ENCODE results near the gene DESI1. TPM values are rescaled to one million over a fixed set of nuclear protein-coding genes. Genes with fewer than 3 reads are reported as not detected.
A peak's percentile ranks its signal among the peaks of the same experiment; 100 is the strongest.

The DESI1 gene
- total and polyA plus RNA-seq, 2 donors (not counting 1 experiment from before 2014, with no cell fraction given), result 17.3 to 26.3 TPM

- H3K79me2 ChIP-seq (ENCODE audit: control insufficient read depth, insufficient read depth, low read length), result no peaks in the 10 kb centered on the region
- WGBS (ENCODE audit: insufficient coverage), result 81% methylated on average over 9 of the region's 9 CpGs
- ATAC-seq (ENCODE audit: low read depth) (peak; percentile 41), DNase-seq (peak; percentile 33)
- Mint-ChIP-seq H3K27ac (no peak overlapping the region), H3K9me3 (ENCODE audit: insufficient read depth) (no peaks in the 10 kb centered on the region), H3K4me1 (no peaks in the 10 kb centered on the region), H3K27me3 (no peaks in the 10 kb centered on the region), H3K4me3 (no peak overlapping the region)
- H3K9ac ChIP-seq (ENCODE audit: low read length), result no peak overlapping the region
- no peaks in the 10 kb centered on the region for H3K27me3 ChIP-seq (replicated peaks in 1 of 4; ENCODE audit: control extremely low read depth in 1 of 4, control insufficient read depth in 3 of 4, insufficient read depth in 4 of 4, low read length in 3 of 4)
- H3K4me3 ChIP-seq (ENCODE audit: control extremely low read depth in 1 of 5, extremely low read depth in 1 of 5, insufficient read depth in 1 of 5, low read depth in 2 of 5, low read length in 4 of 5), result no peak overlapping the region
- peaks cover 0 to 14% of the 10 kb centered on the region in 2 experiments for H3K36me3 ChIP-seq (replicated peaks in 1 of 2; ENCODE audit: control extremely low read depth in 1 of 2, control insufficient read depth in 1 of 2, extremely low read depth in 1 of 2, insufficient read depth in 2 of 2, low read length in 1 of 2)
- H3K4me1 ChIP-seq (ENCODE audit: control insufficient read depth in 2 of 2, insufficient read depth in 2 of 2, low read length in 2 of 2), result no peaks in the 10 kb centered on the region
- H3K9me3 ChIP-seq (ENCODE audit: control extremely low read depth in 1 of 3, control insufficient read depth in 2 of 3, insufficient read depth in 1 of 3, low read length in 2 of 3), result no peaks in the 10 kb centered on the region
- intact Hi-C loops (cut with micrococcal nuclease), result no loop called here
- ChIA-PET CTCF (interaction anchor here (1.1 to 1.3 kb wide), 2 partner anchors 43 to 173 kb away, joined by 3 to 4 read pairs; no protein-coding TSS in a partner anchor), POLR2A (interaction anchor here (0.6 kb wide), 1 partner anchor 16 kb away, joined by 3 read pairs; no protein-coding TSS in a partner anchor)
- no peak overlapping the region for H3K27ac ChIP-seq (ENCODE audit: low read length in 2 of 2)
- no peak for TF ChIP-seq CTCF (IDR thresholded peaks at IDR 0.05)
- TF ChIP-seq EZH2 (IDR thresholded peaks at IDR 0.05; ENCODE audit: borderline replicate concordance, insufficient read depth, low read depth, low read length, poor library complexity, severe bottlenecking), result no peak
- H4K20me1 ChIP-seq (ENCODE audit: control insufficient read depth, insufficient read depth, low read length, poor library complexity, severe bottlenecking), result no peaks in the 10 kb centered on the region
- no peak overlapping the region for H2AFZ ChIP-seq (ENCODE audit: insufficient read depth, low read depth, low read length, poor library complexity, severe bottlenecking)
- no peak overlapping the region for H3K4me2 ChIP-seq (replicated peaks; ENCODE audit: low read depth, low read length, poor library complexity, severe bottlenecking)
Measured at GRCh38 chr22:41576877-41577276, 44.0 kb downstream of the DESI1 start.

DNA sequence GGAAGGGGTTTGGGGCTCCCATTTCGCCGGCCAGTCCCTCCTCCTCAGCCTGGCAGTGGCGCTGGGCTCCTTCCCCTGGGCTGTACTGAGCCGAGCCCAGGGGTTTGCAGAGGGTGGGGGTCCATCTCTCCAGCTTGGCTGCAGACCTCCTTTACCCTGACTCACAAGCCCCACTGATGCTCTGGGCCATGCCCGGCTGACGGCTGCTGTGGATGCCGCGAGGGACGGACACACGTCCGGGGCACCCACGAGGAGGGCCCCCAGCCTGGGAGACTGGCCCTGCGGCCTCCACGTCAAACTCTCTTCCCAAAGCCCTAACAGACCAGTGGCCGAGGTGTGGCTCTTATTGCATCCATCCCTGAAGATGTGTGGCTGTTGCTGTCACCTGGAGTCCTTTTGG lies 45.3 kb downstream of the DESI1 start:
- intact Hi-C loops (cut with micrococcal nuclease), result no loop called here
- no peak overlapping the region for H3K4me3 Mint-ChIP-seq
- H2AFZ ChIP-seq (ENCODE audit: insufficient read depth, low read depth, low read length, poor library complexity, severe bottlenecking), result no peak overlapping the region
- H3K27ac ChIP-seq (ENCODE audit: low read length in 2 of 2), result no peak overlapping the region
- no peaks in the 10 kb centered on the region for H3K27me3 Mint-ChIP-seq
- TF ChIP-seq CTCF (IDR thresholded peaks at IDR 0.05) (no peak), EZH2 (IDR thresholded peaks at IDR 0.05; ENCODE audit: borderline replicate concordance, insufficient read depth, low read depth, low read length, poor library complexity, severe bottlenecking) (no peak)
- H3K9me3 Mint-ChIP-seq (ENCODE audit: insufficient read depth), result no peaks in the 10 kb centered on the region
- H3K4me1 Mint-ChIP-seq, result no peaks in the 10 kb centered on the region
- H3K9me3 ChIP-seq (ENCODE audit: control extremely low read depth in 1 of 3, control insufficient read depth in 2 of 3, insufficient read depth in 1 of 3, low read length in 2 of 3), result no peaks in the 10 kb centered on the region
- no peaks in the 10 kb centered on the region for H3K79me2 ChIP-seq (ENCODE audit: control insufficient read depth, insufficient read depth, low read length)
- no peaks in the 10 kb centered on the region for H3K4me1 ChIP-seq (ENCODE audit: control insufficient read depth in 2 of 2, insufficient read depth in 2 of 2, low read length in 2 of 2)
- no peak overlapping the region for H3K4me2 ChIP-seq (replicated peaks; ENCODE audit: low read depth, low read length, poor library complexity, severe bottlenecking)
- ChIA-PET CTCF (no interaction called here), POLR2A (no interaction called here)
- H3K4me3 ChIP-seq (ENCODE audit: control extremely low read depth in 1 of 5, extremely low read depth in 1 of 5, insufficient read depth in 1 of 5, low read depth in 2 of 5, low read length in 4 of 5), result no peak overlapping the region
- H3K27me3 ChIP-seq (replicated peaks in 1 of 4; ENCODE audit: control extremely low read depth in 1 of 4, control insufficient read depth in 3 of 4, insufficient read depth in 4 of 4, low read length in 3 of 4), result no peaks in the 10 kb centered on the region
- H3K27ac Mint-ChIP-seq, result no peak overlapping the region
- ATAC-seq (ENCODE audit: low read depth), result no peak
- peaks cover 0 to 14% of the 10 kb centered on the region in 2 experiments for H3K36me3 ChIP-seq (replicated peaks in 1 of 2; ENCODE audit: control extremely low read depth in 1 of 2, control insufficient read depth in 1 of 2, extremely low read depth in 1 of 2, insufficient read depth in 2 of 2, low read length in 1 of 2)
- no peaks in the 10 kb centered on the region for H4K20me1 ChIP-seq (ENCODE audit: control insufficient read depth, insufficient read depth, low read length, poor library complexity, severe bottlenecking)
- no peak for DNase-seq
- WGBS (ENCODE audit: insufficient coverage), result 97% methylated on average over 15 of the region's 15 CpGs
- no peak overlapping the region for H3K9ac ChIP-seq (ENCODE audit: low read length)

Data from B cell (primary cell).